ENCODE results near the gene TAS1R1. TPM values are rescaled to one million over a fixed set of nuclear protein-coding genes. Genes with fewer than 3 reads are reported as not detected.
A peak's percentile ranks its signal among the peaks of the same experiment; 100 is the strongest.

Gene TAS1R1
- total and polyA plus RNA-seq, 2 experiments from 2014 or later: 0.17 TPM; not detected in 1

DNA sequence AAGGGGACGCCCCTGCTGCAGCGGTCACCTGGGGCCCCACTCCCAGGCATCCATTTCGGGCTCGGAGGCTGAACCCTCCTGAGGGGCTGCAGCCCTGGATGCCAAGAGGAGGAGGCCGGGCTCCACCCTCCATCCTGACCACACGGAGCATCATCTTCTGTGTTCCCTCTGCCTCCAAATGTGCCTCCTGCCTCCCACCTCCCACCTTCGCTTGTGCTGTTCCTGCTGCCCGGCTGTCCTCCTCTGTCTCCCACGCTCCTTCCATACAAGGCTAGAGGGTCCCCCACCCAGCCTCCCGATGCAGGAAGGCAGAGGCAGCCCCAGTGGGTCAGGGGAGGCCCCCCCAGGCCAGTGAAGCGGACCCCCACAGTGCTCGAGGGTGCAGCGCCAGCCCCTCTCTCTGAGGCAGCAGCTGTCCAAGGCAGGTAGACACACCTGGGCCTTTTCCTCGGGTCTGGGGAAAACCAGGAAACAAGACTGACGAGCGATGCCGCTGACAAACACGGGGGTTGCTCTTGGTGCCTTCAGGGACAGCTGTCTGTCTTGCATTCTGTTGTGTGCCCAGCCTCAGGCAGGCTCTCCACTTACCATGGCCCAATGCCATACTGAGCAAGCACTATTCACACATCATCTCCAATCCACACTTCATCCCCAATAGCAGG, 46.8 kb upstream of the TAS1R1 start:
- Histone ChIP-seq H3K9me3 (ENCODE audit: low read depth) (no peaks in the 10 kb centered on the region), H3K27me3 (no peaks in the 10 kb centered on the region), H3K27ac (no peak overlapping the region), H3K4me3 (no peak overlapping the region), H3K36me3 (no peaks in the 10 kb centered on the region), H3K4me1 (ENCODE audit: low read depth) (no peaks in the 10 kb centered on the region)
- TF ChIP-seq CTCF (IDR thresholded peaks at IDR 0.05; ENCODE audit: low read depth, low read length): no peak
- DNase-seq (ENCODE audit: low read depth in 1 of 2, low spot score in 1 of 2): no peak

- Histone ChIP-seq H3K27me3 (no peaks in the 10 kb centered on the region), H3K4me1 (ENCODE audit: low read depth) (no peaks in the 10 kb centered on the region), H3K27ac (no peak overlapping the region), H3K4me3 (no peak overlapping the region), H3K9me3 (ENCODE audit: low read depth) (no peaks in the 10 kb centered on the region), H3K36me3 (no peaks in the 10 kb centered on the region)
- no peak for DNase-seq (ENCODE audit: low read depth in 1 of 2, low spot score in 1 of 2)
- no peak for TF ChIP-seq CTCF (IDR thresholded peaks at IDR 0.05; ENCODE audit: low read depth, low read length)
These were observed 46.3 kb upstream of the TAS1R1 start for GRCh38 chr1:6508816-6509189.

GRCh38 chr1:6509220-6509918, 45.7 kb upstream of the TAS1R1 start:
- Histone ChIP-seq H3K4me1 (ENCODE audit: low read depth) (no peaks in the 10 kb centered on the region), H3K9me3 (ENCODE audit: low read depth) (no peaks in the 10 kb centered on the region), H3K27ac (no peak overlapping the region), H3K4me3 (no peak overlapping the region), H3K36me3 (no peaks in the 10 kb centered on the region), H3K27me3 (no peaks in the 10 kb centered on the region)
- no peak for TF ChIP-seq CTCF (IDR thresholded peaks at IDR 0.05; ENCODE audit: low read depth, low read length)
- no peak for DNase-seq (ENCODE audit: low read depth in 1 of 2, low spot score in 1 of 2)

- no peaks in the 10 kb centered on the region for H3K27me3 ChIP-seq
- no peak for TF ChIP-seq CTCF (IDR thresholded peaks at IDR 0.05; ENCODE audit: low read depth, low read length)
- peak in 1 of 2 donors; percentile 35 for DNase-seq (ENCODE audit: low read depth in 1 of 2, low spot score in 1 of 2)
- no peaks in the 10 kb centered on the region for H3K4me1 ChIP-seq (ENCODE audit: low read depth)
- no peak overlapping the region for H3K27ac ChIP-seq
- H3K9me3 ChIP-seq (ENCODE audit: low read depth): no peaks in the 10 kb centered on the region
- H3K36me3 ChIP-seq: no peaks in the 10 kb centered on the region
- H3K4me3 ChIP-seq: no peak overlapping the region
These were observed 45.2 kb upstream of the TAS1R1 start for GRCh38 chr1:6509919-6510291.

GRCh38 chr1:6510493-6510892, 44.6 kb upstream of the TAS1R1 start:
- Histone ChIP-seq H3K4me3 (no peak overlapping the region), H3K4me1 (ENCODE audit: low read depth) (peaks cover 1% of the 10 kb centered on the region), H3K36me3 (no peaks in the 10 kb centered on the region), H3K9me3 (ENCODE audit: low read depth) (no peaks in the 10 kb centered on the region), H3K27ac (no peak overlapping the region), H3K27me3 (no peaks in the 10 kb centered on the region)
- DNase-seq (ENCODE audit: low read depth in 1 of 2, low spot score in 1 of 2): no peak
- TF ChIP-seq CTCF (IDR thresholded peaks at IDR 0.05; ENCODE audit: low read depth, low read length): no peak

Measured in cardiac muscle cell (in vitro differentiated cells and primary cell).